Measurements from ENCODE around the gene KIAA0753.

KIAA0753 gene

GRCh38 chr17:6570731-6571451, 69.6 kb downstream of the KIAA0753 start:
- DNase-seq (ENCODE audit: low read depth, low spot score), result no peak

DNA sequence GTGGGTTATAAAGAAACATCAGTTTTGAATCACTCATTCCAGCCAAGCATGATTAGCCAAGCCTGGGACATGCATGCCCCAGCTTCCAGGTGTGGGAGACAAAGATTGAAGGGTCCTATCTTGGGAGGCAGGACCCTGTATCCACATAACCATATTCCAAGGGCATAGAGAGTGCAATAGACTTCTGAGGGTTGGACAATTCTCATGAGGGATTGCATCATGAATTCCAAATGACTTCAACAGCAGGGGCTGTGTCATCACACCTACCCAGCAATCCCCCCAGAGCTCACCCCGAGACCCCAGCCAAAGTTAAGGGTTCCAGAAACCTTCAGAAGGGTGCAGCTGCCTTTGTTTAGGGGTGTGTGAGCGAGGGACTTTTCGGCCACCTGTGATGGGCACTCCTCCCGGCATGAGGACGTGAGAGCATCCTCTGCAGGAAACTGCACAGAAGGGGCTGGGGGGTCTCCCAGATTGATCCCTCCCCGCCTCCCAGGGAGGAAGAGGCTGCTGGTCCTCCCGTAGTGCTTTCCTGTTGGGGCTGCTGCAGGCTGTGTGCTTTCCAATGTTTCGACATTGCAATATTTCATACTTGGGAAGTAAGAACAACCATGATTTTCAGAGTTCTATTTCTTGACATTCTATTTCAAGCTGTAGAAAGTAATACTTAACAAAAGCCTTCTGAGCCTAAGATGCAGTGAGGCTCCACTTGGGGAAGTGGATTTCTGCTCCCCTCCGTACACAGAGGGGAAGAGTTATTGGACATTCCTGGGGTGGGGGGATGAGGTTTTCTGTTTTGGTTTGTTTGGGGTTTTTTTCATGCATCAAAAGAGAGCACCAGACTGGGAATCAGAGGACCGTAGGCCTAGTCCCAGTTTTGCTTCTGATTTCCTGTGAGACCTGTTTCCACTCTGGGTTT, 70.9 kb downstream of the KIAA0753 start:
- DNase-seq (ENCODE audit: low read depth, low spot score), result no peak

GRCh38 chr17:6568184-6568758, 72.2 kb downstream of the KIAA0753 start:
- DNase-seq (ENCODE audit: low read depth, low spot score), result no peak

GRCh38 chr17:6567528-6568183, 72.9 kb downstream of the KIAA0753 start:
- peak; percentile 37 for DNase-seq (ENCODE audit: low read depth, low spot score)

GRCh38 chr17:6561446-6561845, 79.1 kb downstream of the KIAA0753 start:
- DNase-seq (ENCODE audit: low read depth, low spot score), result no peak

GRCh38 chr17:6560496-6560895, 80.0 kb downstream of the KIAA0753 start:
- DNase-seq (ENCODE audit: low read depth, low spot score), result no peak

DNA sequence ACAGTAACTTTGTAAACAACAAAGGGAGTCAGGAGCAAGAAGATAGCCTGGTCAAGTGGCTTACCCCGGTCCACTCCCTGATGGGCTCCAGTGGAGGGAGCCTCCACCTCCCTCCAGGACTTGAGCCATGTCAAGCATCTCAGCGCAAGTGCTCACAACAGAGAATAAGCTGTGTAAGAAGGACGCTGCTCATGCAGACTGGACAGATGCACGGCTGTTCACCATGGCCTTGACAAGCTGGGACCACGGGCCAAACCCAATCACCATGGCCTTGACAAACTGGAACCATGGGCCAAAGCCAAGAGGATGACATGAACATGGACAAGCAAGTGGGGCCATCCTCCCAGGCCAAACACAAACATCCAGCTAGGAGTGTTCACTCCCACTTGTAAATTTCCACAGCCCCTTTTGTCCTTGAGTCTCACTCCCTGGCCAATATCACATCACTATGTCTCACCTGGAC, 80.7 kb downstream of the KIAA0753 start:
- no peak for DNase-seq (ENCODE audit: low read depth, low spot score)

DNA sequence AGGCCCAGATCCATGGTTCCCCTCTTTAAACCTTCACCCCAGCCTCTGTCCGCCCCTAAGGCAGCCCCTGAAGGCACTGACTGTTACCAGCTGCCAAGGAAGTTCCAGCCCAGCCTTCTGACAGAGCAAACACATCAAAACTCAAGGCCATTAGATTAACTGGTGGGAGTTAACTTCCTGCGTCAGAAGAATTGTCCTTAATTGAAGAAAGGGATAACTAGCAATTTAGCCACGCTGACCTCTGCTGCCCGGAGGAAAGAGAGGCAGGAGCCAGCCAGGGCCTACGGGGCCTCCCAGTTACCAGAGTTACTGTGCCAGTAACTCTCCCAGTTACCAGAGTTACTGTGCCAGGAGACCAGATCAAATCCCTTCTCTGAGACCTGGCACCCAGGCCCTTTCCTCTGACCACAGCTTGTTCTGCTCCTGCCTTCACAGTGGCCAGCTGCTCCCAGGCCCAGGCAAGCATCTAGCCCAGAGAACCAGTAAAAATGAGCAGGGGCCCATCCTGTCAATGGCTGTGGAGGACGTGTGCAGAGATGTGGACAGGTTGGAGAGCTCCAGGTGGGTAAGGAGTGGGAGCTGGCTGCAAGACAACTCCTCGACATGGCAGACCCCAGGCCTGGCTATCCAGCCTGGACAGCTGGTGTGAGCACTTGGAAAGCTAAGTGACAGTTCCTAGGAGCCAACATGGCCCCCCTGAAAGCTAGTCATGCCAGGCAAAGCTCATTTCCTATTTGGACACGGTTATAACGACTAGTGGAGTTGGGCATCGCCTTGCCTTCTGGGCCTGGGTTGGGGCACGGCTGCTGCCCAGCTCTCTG, 81.4 kb downstream of the KIAA0753 start:
- DNase-seq (ENCODE audit: low read depth, low spot score), result no peak

DNA sequence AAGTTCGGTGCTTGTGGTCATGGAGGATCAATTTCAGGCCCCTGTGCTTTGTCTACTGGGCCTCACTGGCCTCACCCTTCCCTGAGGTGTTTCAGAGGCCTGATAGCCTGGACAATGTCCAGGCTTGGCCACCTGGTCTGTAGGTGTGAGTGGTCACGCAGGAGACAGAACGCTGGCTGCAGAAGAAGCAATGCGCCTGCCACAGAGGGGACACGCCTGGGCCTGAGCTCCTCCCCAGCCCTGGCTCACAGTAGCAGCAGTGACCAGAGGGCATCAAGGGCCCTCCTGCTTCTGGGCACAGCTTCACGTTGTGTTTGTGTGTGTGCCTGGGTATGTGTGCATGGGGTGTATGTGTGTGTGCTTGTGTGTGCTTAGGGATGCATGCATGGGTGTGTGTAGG, 82.2 kb downstream of the KIAA0753 start:
- DNase-seq (ENCODE audit: low read depth, low spot score), result no peak

DNA sequence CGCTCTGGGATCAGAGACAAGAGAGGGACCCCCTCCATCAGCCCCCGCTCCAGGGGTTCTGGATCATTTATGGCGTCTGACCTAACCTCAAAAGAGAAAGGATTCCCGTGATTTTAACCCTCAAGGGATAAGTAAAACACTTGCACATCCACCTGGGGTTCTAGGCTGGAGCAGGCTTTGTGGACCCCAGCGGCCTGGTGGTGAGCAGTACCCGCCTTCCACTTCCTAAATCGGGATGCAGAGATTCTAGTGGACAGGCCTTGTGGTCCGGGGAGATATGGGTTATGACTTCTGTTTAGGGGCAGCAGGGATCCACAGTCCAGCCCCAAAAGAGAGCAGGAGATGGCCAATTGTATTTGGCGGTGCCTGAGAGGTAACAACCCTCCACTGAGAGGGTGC, 83.5 kb downstream of the KIAA0753 start:
- DNase-seq (ENCODE audit: low read depth, low spot score), result no peak

- peak; percentile 49 for DNase-seq (ENCODE audit: low read depth, low spot score)
Observed at GRCh38 chr17:6556121-6557039, 84.1 kb downstream of the KIAA0753 start, which contains the start of gene PITPNM3. PITPNM3 (minus strand) TSS chr17:6556555; CDS start chr17:6556406, 149 bp downstream.

DNA sequence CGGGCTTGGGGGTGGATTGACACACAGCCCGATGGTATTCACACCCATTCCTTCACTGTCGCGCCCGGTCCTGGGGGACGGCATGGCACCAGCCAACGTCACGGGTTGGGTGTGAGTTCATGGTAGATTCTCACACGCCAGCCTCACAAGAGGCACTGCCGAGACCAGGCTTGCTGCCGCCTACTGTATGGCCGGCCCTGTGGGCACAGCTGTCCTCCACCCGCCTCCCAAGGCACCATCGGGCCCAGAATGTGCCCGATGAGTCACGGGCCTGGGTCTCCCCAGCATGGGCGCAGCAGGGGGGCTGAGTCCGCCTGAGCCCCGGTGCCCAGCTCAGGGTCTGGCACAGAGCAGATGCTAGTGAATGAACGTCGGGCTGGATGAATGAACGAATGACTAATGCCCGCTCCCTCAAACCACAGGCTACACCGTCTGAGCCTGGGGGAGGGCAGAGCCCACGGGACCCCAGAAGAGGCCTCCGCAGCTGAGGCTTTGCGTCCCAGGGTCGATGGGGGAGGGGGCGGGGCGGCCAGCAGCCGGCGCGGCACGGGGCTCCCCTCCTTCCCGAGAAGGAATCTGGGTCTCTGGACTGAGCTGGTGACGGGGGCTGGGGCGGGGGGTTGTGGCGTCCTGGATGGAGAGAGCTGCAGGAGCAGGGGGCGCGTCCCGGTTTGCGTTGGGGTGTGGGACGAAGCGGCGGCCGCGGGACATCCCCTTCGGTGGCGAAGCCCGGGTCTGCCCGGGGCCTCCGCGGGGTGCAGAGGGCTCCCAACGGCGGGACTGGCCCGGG, 85.0 kb downstream of the KIAA0753 start:
- peak; percentile 77 for DNase-seq (ENCODE audit: low read depth, low spot score)

DNA sequence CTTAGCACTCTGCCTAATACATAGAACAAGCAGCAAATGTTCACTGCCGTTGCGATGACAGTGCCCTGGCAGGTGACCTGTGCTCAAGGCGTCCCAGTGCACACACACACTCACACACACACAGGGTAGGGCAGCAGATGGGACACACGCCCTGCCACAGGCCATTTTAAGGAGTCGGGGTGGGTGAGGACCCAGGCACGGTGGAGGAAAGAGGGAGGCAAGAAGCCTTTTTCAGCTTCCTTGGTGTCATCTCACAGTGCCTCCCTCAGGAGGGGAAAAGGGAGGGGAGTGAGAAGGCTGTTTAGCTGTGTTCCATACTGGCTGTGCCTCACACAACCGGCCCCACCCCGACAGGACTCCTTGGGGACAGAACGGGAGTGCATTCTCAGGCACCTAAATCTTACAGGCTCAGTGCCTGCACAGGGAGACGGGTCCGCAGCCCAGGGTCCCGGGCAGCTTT, 85.6 kb downstream of the KIAA0753 start:
- no peak for DNase-seq (ENCODE audit: low read depth, low spot score)

DNA sequence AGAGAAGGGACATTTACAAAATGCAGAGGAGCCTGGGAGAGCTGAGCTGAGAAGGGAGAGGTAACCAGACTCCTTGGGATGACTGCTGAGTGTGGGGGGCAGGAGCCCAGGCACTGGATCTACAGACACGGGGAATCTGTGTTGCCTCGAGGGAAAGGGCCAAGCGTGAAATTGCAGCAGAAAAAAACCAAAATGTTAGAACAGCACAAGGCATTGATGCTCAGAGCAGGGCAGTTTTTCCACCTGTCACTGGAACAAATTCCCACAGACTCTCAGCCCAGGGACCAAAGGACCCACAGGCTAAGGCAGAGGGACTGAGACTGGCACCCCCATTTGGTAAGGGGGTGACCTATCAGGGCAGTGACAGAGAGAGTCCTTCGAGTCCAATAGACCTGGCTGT, 86.2 kb downstream of the KIAA0753 start:
- no peak for DNase-seq (ENCODE audit: low read depth, low spot score)

DNA sequence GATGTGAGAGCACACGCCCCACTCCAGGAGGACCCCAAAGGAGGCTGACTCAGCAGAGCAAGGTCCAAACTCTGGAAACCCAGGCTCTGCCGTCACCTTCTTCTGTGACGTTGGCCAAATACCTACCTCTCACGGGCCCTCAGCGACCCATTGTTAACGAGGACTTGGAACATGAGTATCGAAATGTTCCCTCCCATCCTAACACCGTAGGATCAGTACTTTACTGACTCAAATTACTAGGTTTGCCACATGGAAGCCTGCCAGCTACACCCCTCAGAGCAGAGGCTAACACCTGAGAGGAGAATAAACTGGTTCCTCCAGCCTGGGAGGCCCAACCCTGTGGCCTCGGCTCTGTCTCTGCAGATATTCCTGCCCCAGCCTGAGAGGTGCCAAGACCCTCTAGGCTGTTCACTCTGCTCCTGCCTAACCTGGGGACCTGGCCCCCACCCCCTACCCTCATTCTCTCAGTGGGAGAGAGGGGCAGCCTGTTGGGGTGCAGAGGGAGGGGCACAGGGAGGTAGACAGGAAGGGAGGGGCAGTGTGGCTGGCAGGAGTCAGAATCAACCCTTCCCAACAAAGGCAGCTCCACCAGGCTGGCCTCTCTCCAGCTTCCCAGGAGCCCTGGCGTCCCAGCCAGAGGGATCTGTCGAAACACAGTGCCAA, 88.5 kb downstream of the KIAA0753 start:
- DNase-seq (ENCODE audit: low read depth, low spot score), result peak; percentile 50

GRCh38 chr17:6551356-6551755, 89.2 kb downstream of the KIAA0753 start:
- DNase-seq (ENCODE audit: low read depth, low spot score), result no peak

DNA sequence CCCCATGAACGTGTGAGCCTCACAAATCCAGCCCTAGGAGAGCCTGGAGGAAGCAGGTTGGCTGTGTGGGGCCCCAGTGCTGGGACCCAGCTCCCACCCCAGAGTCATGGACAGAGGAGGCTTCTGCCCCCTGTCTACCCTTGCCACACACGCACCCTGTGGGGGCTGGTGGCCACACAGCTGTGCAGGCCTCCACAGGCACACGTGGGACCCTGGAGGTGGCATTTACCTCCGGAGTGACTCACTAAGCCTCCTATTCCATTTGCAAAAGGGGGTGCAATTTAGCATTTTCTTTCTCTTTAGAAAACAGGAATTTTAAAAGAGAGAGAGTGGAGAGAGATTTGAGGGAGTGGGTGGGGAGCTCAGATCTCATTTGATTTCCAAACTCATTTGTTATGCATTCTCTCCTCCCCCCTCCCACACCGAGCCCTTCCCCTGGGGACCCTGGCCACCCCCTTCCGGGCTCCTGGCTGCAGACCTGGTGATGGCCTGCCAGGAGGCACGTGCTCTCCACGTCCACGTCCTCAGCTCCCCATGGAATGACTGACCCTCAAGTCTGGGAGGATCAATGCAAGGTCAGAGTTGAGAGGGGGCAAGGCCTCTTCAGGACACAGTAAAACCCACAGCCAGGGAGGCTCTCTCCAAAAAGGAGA, 91.0 kb downstream of the KIAA0753 start:
- no peak for DNase-seq (ENCODE audit: low read depth, low spot score)
